Measurements from ENCODE around the gene UNC93B1. TPM values are rescaled to one million over a fixed set of nuclear protein-coding genes. Genes with fewer than 3 reads are reported as not detected.

UNC93B1 gene
- total and polyA plus RNA-seq, 2 of the 8 experiments (the other 6 are each of a cell fraction or from before 2014, with no cell fraction given): 18.9 to 34.3 TPM

DNA sequence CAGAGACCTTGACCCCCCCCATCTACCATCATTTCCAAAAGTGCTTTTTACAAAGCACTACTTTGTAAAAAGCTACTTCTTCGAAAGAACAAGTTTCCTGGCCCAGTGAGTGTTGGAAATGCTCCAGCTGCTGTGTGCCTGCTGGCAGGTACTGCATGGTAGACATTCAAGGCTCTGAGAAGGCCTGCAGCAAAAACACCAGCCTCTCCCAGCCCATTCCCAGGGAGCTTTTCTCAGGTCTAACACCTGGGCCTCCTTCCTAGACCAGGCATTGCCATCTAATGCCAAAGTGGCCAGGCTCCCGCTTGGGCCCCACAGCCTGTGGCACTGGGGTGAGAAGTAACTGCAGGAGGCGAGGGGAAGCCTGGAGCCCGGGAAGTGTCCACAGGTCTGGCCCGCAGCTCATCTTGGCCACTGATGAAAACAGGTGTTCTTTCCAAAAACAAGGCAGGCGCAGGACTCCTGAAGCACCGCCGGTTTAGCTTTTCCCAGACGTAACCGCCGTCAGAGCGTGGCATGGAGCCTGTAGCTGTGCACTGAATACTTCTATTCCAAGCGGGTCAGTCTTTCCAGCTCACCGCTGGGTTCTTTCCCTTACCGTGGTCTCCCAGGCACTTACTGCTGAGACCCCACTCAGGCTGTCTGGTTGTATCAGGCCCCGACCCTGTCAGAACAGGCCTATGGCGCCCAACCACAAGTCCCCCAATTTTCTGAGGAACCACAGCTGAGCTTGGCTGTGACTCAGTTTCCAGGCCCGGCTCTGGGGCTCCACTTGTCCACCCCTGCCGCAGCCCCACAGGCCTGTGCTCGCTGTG lies 33.7 kb upstream of the UNC93B1 start:
- Histone ChIP-seq H3K14ac (ENCODE audit: insufficient read length) (no peak overlapping the region), H3K36me3 (ENCODE audit: control insufficient read depth in 2 of 4, insufficient read depth in 4 of 4, low read length in 3 of 4) (peaks cover 2 to 16% (median 12%) of the 10 kb centered on the region in 4 experiments), H2BK12ac (ENCODE audit: low read depth, low read length) (peak overlapping the region; percentile 33; the same call in 1 of the 2 replicates), H3K4ac (replicated peaks; ENCODE audit: insufficient read length, low read depth, low read length) (peak overlapping the region; percentile 94), H3K9me3 (ENCODE audit: insufficient read depth in 2 of 2, low read depth in 1 of 2, low read length in 1 of 2) (no peaks in the 10 kb centered on the region), H4K91ac (replicated peaks; ENCODE audit: insufficient read length, low read length) (no peak overlapping the region), H3K9ac (replicated peaks in 1 of 4; ENCODE audit: extremely low read depth in 1 of 4, low read depth in 3 of 4, low read length in 3 of 4) (no peak overlapping the region), H3K27me3 (replicated peaks in 1 of 4; ENCODE audit: control insufficient read depth in 3 of 4, extremely low read depth in 1 of 4, insufficient read depth in 3 of 4, low read length in 3 of 4) (no peaks in the 10 kb centered on the region), H3K56ac (replicated peaks; ENCODE audit: insufficient read length, low read depth, low read length) (no peak overlapping the region), H2AK5ac (ENCODE audit: low read depth, low read length) (0 out of 2 replicates have a peak overlapping the region, but pooled peaks have one; percentile 60), H3K23me2 (ENCODE audit: low read depth, low read length) (no peaks in the 10 kb centered on the region; the same call in 1 of the 2 replicates), H3K4me1 (replicated peaks in 1 of 4; ENCODE audit: control insufficient read depth in 3 of 4, insufficient read depth in 4 of 4, low read length in 3 of 4) (peaks cover 4 to 25% (median 20%) of the 10 kb centered on the region in 4 experiments), H2BK120ac (replicated peaks; ENCODE audit: low read depth, low read length) (no peak overlapping the region), H3K23ac (ENCODE audit: insufficient read length) (no peak overlapping the region), H2BK15ac (ENCODE audit: low read length) (no peak overlapping the region; the same call in 1 of the 2 replicates), H3K79me2 (ENCODE audit: control insufficient read depth in 1 of 2, insufficient read depth in 2 of 2, low read length in 2 of 2) (peaks cover 0 to 3% of the 10 kb centered on the region in 2 experiments; a peak in 1 of 4 replicates), H2BK20ac (ENCODE audit: low read length) (no peak overlapping the region), H3K18ac (ENCODE audit: extremely low read depth, low read length) (peak overlapping the region; percentile 83), H4K5ac (ENCODE audit: insufficient read length, low read depth, low read length) (no peak overlapping the region), H2BK5ac (ENCODE audit: low read depth, low read length) (no peak overlapping the region), H3K79me1 (ENCODE audit: low read depth, low read length) (no peaks in the 10 kb centered on the region; the same call in 1 of the 2 replicates), H4K8ac (ENCODE audit: extremely low read depth, insufficient read depth, low read length) (no peak overlapping the region), H3K4me2 (ENCODE audit: insufficient read depth in 1 of 2, low read depth in 2 of 2, low read length in 2 of 2) (0 out of 4 replicates have a peak overlapping the region, but pooled peaks of 1 of the 2 experiments have one; percentile 26), H4K20me1 (replicated peaks in 1 of 2; ENCODE audit: control insufficient read depth in 1 of 2, insufficient read depth in 2 of 2, low read length in 2 of 2) (peaks cover 0 to 4% of the 10 kb centered on the region in 2 experiments), H3K4me3 (ENCODE audit: extremely low read depth in 1 of 4, insufficient read depth in 2 of 4, low read depth in 3 of 4, low read length in 4 of 4) (no peak overlapping the region), H3K27ac (ENCODE audit: low read depth, low read length) (no peak overlapping the region), H2AFZ (ENCODE audit: low read length) (no peak overlapping the region)
- ChIA-PET POLR2A (ENCODE audit: partially characterized antibody) (interaction anchor here (0.9 to 16.6 kb wide), 12 partner anchors 9 to 84 kb away, joined by 3 to 183 read pairs (median 4); partner anchors contain the start of gene CHKA), CTCF (ENCODE audit: partially characterized antibody) (interaction anchor here (0.6 to 2.3 kb wide), 7 partner anchors 9 to 168 kb away, joined by 3 to 6 read pairs (median 4); no protein-coding TSS in a partner anchor)
- no peak for FAIRE-seq
- DNase-seq (ENCODE audit: low read depth in 1 of 2, low spot score in 2 of 2): no peak
- 83% methylated on average over 20 of the region's 20 CpGs; no CpG with 5 or more reads in 1 of the 2 experiments for WGBS, 2 experiments (ENCODE audit: extremely low coverage in 1 of 2, insufficient coverage in 1 of 2, insufficient read length in 1 of 2, insufficient replicate concordance in 2 of 2, low coverage in 1 of 2, low lambda C conversion rate in 2 of 2, missing lambda C conversion rate in 1 of 2)
- TF ChIP-seq SP1 (IDR thresholded peaks at IDR 0.05; ENCODE audit: low read depth, low read length): no peak
- TF ChIP-seq CEBPB (IDR thresholded peaks at IDR 0.05; ENCODE audit: low read depth, low read length): no peak
- TF ChIP-seq POLR2A (IDR thresholded peaks at IDR 0.05; ENCODE audit: control extremely low read depth in 1 of 2, low read depth in 2 of 2, low read length in 2 of 2): no peak; a peak in 1 of 3 replicates
- no peak for TF ChIP-seq MAFK (IDR thresholded peaks at IDR 0.05; ENCODE audit: low read depth, low read length)

Measured in H1 (cell line).